NCI-H2196 treated with DMSO at 0.1 percent for 48 hours (cell line): ENCODE results near the gene C11orf42.

ENCODE experiments used
- DNase-seq: peaks from one replicate; lab custom pipeline; 2025; ENCODE audit not compliant: unreplicated experiment; lab: John Stamatoyannopoulos, UW

The C11orf42 gene, protein sequence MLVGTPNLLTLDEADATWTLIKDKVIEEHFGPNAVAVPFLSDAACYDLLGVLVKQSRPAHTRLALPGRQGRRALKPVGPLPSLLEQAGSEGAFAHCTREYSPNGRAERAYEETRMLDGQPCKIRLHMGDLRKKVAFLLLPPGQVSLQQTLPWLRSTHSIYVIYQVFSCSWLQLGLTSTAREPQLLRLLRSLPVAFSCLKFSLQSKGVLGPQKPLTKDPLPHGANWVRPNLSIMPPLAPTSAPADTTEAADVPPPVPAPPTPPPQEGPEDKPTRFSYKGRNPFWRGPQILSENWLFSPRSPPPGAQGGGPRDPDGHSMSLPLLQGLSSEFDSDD

GRCh38 chr11:6205366-6205765, at the start of gene C11orf42:
C11orf42 (plus strand) TSS chr11:6205557; CDS start chr11:6205616, 59 bp downstream.
- DNase-seq, result no peak

DNA sequence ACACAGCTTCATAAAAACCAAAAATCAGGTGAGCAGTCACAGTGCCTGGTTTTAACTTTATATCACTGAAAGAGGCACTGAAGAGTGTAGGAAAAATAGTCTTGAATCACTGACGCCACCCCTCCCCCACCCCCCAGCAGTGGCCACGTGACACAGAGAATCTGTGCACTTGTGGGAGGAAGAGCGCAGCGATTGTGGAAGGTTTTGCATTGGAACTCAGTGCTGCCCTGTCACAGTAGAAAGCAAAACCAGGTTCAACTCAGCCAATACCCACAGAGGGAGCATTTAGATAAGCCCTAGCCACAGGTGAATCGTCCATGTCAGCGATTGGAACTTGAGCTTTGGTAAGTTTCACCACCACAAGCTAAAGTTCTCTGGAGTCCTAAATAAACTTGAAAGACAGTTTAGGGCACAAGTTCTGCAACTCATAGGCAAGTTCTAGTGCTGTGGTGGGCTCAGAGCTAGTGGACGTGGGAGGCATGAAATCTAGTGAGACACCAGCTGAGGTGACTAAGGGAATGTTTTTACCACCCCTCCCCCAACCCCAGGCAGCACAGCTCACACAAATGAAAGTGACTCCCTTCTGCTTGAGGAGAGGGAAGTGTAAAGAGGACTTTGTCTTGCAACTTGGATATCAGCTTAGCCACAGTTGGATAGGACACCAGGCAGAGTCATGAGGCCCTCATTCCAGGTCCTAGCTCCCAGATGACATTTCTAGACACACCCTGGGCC, 48.6 kb upstream of the C11orf42 start:
- DNase-seq, result no peak

DNA sequence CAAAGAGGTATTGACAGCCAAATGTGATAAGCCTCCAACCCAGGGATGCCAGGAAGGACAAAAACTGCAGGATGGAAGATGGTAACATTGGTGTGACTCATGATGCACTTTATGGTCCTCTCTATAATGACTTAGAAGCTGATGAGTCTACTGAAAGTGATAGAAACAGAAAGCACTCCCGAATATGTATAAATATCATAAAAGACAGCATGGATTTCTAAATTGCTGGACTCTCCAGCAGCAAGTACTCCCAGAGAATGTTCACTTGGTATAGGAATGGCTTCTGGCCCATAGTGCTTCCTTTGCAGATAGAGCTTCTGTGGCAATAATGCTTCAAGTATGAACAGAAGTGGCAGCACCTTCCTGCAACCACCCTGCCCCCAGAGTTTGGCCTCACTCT, 35.1 kb upstream of the C11orf42 start, which contains the start of gene OR52B2:
OR52B2 (minus strand) TSS at position 101 of the 400 bp plus-strand sequence; CDS start at position 101, 0 bp downstream.
- no peak for DNase-seq

DNA sequence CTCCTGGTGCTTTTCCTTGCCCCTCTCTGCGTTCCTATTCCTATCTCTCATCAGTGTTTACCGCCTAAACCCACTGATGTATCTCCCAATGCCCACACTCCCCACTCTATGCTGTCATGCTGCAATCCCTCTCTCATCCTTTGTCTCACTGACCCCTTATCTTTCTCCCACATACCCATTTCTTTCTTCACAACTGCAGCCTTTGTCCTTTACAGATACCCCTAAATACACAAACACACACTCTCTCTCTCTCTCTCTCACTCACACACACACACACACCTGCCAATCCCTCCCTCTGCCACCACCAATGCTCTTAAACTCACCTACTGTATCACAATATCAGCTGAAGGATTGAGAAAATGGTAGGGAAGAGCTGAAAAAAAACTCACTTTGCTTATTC, 29.9 kb upstream of the C11orf42 start:
- DNase-seq, result no peak

GRCh38 chr11:6191742-6192141, 13.6 kb upstream of the C11orf42 start:
- no peak for DNase-seq

DNA sequence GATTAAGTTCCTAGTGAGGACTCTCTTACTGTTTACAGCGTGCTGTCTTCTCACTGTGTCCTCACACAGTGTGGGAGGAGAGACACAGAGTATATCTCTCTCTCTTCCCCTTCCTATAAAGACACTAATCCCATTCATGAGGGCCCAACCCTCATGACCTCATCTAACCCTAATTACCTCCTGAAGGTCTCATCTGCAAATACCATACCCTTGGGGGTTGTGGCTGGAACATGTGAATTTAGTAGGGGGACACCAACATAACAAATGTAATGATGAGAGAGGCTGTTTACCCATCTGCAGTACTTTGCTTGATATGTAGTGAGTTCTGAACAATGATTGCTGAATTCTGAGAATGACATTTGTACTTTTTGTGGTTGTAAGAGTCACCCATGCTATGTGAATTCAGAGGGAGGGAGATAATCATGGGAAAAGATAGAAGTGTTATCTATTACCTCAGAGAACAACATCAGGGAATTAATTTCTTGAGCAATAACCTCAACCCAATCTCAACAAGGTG, 11.2 kb upstream of the C11orf42 start:
- DNase-seq, result no peak

- DNase-seq, result no peak
Observed at GRCh38 chr11:6196396-6196795, 9.0 kb upstream of the C11orf42 start.

GRCh38 chr11:6197466-6198200, 7.7 kb upstream of the C11orf42 start:
- DNase-seq, result no peak

GRCh38 chr11:6199174-6199810, 6.1 kb upstream of the C11orf42 start, which contains the start of gene OR52W1:
OR52W1 (plus strand) TSS chr11:6199224; CDS start chr11:6199224, 0 bp downstream.
- no peak for DNase-seq

GRCh38 chr11:6200975-6201374, 4.4 kb upstream of the C11orf42 start:
- no peak for DNase-seq

- DNase-seq, result no peak
Observed at GRCh38 chr11:6201481-6201880, 3.9 kb upstream of the C11orf42 start.

- no peak for DNase-seq
Observed at GRCh38 chr11:6202041-6202440, 3.3 kb upstream of the C11orf42 start.

GRCh38 chr11:6203327-6203726, 2.0 kb upstream of the C11orf42 start:
- DNase-seq, result no peak

GRCh38 chr11:6204706-6205105, 651 bp upstream of the C11orf42 start:
- DNase-seq, result no peak

- DNase-seq, result no peak
Observed at GRCh38 chr11:6206456-6207180, 1.3 kb downstream of the C11orf42 start.

DNA sequence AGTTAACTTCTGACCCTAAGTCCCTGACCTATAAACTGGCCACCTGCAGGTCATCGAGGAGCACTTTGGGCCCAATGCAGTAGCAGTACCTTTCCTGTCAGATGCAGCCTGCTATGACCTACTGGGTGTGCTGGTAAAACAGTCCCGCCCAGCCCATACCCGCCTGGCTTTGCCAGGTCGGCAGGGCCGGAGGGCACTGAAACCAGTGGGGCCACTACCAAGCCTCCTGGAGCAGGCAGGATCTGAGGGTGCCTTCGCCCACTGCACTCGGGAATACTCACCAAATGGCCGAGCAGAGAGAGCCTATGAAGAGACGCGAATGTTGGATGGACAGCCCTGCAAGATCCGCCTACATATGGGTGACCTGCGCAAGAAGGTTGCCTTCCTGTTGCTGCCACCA, 4.4 kb downstream of the C11orf42 start:
- no peak for DNase-seq

DNA sequence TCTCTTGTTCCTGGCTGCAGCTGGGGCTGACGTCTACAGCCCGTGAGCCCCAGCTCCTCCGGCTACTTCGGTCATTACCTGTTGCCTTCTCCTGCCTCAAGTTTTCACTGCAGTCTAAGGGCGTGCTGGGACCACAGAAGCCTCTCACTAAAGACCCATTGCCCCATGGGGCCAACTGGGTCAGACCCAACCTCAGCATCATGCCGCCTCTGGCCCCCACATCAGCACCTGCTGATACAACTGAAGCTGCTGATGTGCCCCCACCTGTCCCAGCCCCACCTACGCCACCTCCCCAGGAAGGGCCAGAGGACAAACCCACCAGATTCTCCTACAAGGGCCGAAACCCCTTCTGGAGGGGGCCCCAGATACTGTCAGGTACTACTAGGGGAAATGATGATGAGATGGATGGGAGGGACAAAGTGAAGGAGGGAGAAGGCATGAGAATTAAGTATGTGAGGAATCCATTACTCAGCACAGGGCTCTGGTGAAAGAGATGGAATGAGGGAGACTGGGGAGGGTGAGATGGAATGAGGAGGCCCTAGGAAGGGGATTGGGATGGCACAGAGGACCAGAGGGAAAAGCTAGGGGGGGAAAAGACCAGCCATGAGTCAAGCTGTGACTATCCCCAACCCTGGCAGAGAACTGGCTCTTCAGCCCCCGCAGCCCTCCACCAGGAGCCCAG, 5.1 kb downstream of the C11orf42 start:
- no peak for DNase-seq

GRCh38 chr11:6214530-6214929, 9.2 kb downstream of the C11orf42 start:
- no peak for DNase-seq

DNA sequence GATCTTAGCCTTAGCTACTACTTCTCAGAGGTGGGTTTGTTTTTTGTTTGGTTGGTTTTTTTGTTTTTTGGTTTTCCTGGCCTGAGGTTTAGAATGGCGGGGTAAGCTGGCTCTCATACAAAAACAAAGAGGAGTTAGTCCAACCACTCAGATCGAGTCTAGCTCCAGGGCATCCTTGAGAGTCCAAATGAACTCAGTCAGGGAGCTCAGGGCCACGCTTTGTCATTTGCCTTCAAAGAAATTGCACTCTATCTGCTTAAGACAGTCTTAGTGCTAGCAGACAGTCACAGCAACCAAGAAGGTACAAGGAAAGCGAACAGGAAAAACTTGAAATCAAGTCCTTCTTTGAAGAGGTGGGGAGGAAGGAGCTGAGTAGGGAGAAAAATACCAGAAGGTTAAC, 11.1 kb downstream of the C11orf42 start:
- DNase-seq, result no peak

DNA sequence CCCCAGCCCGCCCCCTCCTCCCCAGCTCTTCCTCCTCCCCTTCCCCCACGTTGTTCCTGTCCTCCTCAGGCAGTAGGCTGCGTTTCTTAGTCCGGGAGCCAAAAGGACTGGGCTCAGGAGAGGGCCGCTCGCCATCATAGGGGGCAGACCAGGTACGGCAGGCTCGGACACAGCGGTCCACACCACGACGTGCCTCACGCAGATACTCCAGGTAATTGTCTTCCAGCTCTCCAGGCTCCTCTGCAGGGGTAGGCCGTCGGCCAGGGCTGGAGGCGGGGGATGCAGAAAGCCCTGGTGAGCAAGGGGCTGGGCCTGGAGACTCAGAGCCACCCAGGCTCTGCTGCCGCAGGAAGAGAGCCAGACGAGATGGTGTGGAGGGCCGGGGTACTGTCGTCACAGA, 12.4 kb downstream of the C11orf42 start:
- DNase-seq, result no peak
